GM13976 (cell line): Measurements from ENCODE around the gene GLYAT.

Source experiments
- DNase-seq: peaks from one replicate; pipeline ENCODE4 v3.0.0; 2012; ENCODE audit warnings: low spot score
- CTCF ChIP-seq: IDR thresholded peaks from 2 replicates; pipeline ENCODE4 v1.5.1; 2012; ENCODE audit warnings: borderline replicate concordance, mild to moderate bottlenecking; ENCODE audit not compliant: insufficient read depth; ENCODE audit errors: extremely low read depth, missing control alignments, control extremely low read depth
- in situ Hi-C: fragments of 300-500 bp; cut with MboI; formaldehyde crosslinking; loops from one replicate; pipeline ENCODE4 v1.12.0; 2022; ENCODE audit warnings: low sequenced_read_pairs, mixed read lengths, inconsistent platforms; ENCODE audit not compliant: unreplicated experiment

GLYAT gene

GRCh38 chr11:58734681-58735490 is 3.1 kb upstream of the GLYAT start:
- in situ Hi-C loops, result no loop called here
- no peak for TF ChIP-seq CTCF
- no peak for DNase-seq

GRCh38 chr11:58730507-58731089 is 1.1 kb downstream of the GLYAT start:
- in situ Hi-C loops, result no loop called here
- no peak for DNase-seq
- no peak for TF ChIP-seq CTCF

DNA sequence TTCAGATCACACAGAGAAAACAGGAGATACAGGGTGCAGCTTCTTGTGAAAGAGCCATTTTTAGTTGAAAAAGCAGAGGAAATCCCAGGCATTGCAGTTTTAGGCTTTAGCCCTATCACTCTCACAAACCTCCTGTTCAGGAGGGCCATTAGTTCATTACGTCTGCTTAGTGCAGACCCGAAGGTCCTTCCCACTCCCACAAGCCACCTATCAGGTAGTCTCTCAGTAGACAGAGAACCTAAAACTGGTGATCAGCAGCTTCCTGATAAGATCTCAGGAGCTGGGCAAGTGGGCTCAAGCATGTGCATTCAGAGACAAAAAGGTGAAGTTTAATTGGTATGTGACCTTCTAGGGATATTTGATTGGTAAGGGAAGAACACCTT is 4.3 kb downstream of the GLYAT start:
- no peak for DNase-seq
- TF ChIP-seq CTCF, result no peak
- in situ Hi-C loops, result no loop called here

DNA sequence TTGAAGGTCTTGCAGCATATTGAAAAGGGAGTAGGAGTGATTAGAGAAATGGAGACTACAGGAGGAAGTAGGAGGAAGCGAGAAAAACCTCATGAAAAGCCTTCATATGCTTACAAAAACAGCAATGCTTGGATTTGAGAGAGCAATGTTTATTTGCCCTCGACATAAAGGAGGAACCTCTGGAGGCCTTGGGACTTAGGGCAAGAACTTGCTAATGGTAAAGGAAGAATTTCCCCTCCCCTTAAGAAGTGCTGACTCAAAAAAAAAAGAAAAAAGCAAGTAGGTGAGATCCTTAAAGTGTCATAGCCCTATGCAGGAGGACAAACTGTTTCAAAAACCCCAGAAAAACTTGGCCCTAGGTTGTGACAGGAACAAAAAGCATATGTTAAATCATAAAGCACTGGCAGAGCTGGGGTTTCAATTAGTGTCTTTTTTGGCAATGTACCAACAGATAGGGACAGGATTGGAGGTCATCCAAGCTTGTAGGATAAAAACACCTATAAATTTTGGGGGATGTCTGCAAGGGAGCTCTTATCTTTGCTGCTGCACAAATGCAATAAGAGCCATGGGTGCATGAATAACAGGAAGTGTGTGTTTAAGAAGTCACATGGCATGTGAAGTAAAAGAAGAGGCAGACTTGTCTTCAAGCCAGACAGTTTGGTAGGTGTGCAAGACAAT is 4.9 kb downstream of the GLYAT start:
- no peak for DNase-seq
- in situ Hi-C loops, result no loop called here
- no peak for TF ChIP-seq CTCF

- DNase-seq, result no peak
- TF ChIP-seq CTCF, result no peak
- in situ Hi-C loops, result no loop called here
Measured at GRCh38 chr11:58719406-58720117, 12.2 kb downstream of the GLYAT start.

DNA sequence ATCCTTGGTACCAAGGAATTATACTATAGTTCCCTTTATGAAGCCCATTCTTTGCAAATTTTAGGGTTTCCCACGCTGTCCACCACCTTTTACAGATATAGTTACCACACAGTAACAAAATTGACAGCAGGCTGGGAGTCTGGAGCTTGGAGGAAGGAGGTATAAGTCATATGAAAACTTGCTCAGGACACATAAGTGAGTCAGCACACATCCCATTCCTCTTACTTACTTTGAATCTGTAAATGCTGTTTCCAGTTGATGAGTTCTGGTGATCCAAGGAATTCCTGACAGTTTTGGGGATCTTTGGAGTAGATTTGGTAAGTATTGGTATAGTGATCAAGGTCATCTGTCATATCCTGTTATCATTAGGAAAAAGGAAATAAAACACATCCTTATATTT is 19.2 kb downstream of the GLYAT start:
- in situ Hi-C loops, result no loop called here
- no peak for DNase-seq
- no peak for TF ChIP-seq CTCF
